Muscle layer of duodenum (tissue), 2 donors: ENCODE data around the gene FAM210A.
A peak's percentile ranks its signal among the peaks of the same experiment; 100 is the strongest.

Experiments used
- H3K27ac ChIP-seq: one replicate; pipeline ENCODE4 v1.7.0; 2013; ENCODE audit warnings: mild to moderate bottlenecking, low read length
- H3K27me3 ChIP-seq: one replicate; pipeline ENCODE4 v1.7.0; 2013; ENCODE audit warnings: low read depth, mild to moderate bottlenecking, control low read depth, low read length
- H3K36me3 ChIP-seq, 2 donors: one replicate each; pipeline ENCODE4 v1.7.0; 2013; ENCODE audit warnings: low read length in 2 of 2, control low read depth in 1 of 2, mild to moderate bottlenecking in 1 of 2; ENCODE audit not compliant: insufficient read depth in 2 of 2, control insufficient read depth in 1 of 2
- H3K4me1 ChIP-seq, 2 donors: one replicate each; pipeline ENCODE4 v1.7.0; 2013; ENCODE audit warnings: low read length in 2 of 2, mild to moderate bottlenecking in 2 of 2, control low read depth in 1 of 2, moderate library complexity in 1 of 2; ENCODE audit not compliant: insufficient read depth in 2 of 2, control insufficient read depth in 1 of 2
- H3K4me3 ChIP-seq, 2 donors: one replicate each; pipeline ENCODE4 v1.7.0; 2013; ENCODE audit warnings: low read length in 2 of 2, low read depth in 1 of 2, mild to moderate bottlenecking in 1 of 2
- H3K9me3 ChIP-seq, 2 donors: one replicate each; pipeline ENCODE4 v1.7.0; 2013; ENCODE audit warnings: low read length in 2 of 2, control low read depth in 1 of 2, mild to moderate bottlenecking in 1 of 2; ENCODE audit not compliant: control insufficient read depth in 1 of 2
- donor health status: healthy.

The FAM210A gene

GRCh38 chr18:13730481-13730880 is 4.1 kb upstream of the FAM210A start:
- Histone ChIP-seq H3K4me1 (peaks cover under 1 to 9% of the 10 kb centered on the region in 2 donors), H3K4me3 (no peak overlapping the region)

GRCh38 chr18:13726972-13727331 is 594 bp upstream of the FAM210A start:
- Histone ChIP-seq H3K36me3 (no peaks in the 10 kb centered on the region), H3K27ac (peak overlapping the region; percentile 93), H3K9me3 (no peaks in the 10 kb centered on the region), H3K27me3 (no peaks in the 10 kb centered on the region), H3K4me3 (peak overlapping the region; percentile 91 to 97), H3K4me1 (peaks cover 6 to 19% of the 10 kb centered on the region in 2 donors)

More at GRCh38 chr18:13730481-13730880, 4.1 kb upstream of the FAM210A start:
- Histone ChIP-seq H3K9me3 (no peaks in the 10 kb centered on the region), H3K27ac (no peak overlapping the region), H3K36me3 (peaks cover 3 to 5% of the 10 kb centered on the region in 2 donors), H3K27me3 (no peaks in the 10 kb centered on the region)

GRCh38 chr18:13725566-13726231 is 659 bp downstream of the FAM210A start:
- peaks cover 0 to 5% of the 10 kb centered on the region in 2 donors for H3K36me3 ChIP-seq
- H3K4me3 ChIP-seq = peak overlapping the region; percentile 91 to 97
- H3K4me1 ChIP-seq = peaks cover 6 to 19% of the 10 kb centered on the region in 2 donors
- H3K27me3 ChIP-seq = no peaks in the 10 kb centered on the region
- peak overlapping the region; percentile 76 for H3K27ac ChIP-seq
- H3K9me3 ChIP-seq = no peaks in the 10 kb centered on the region

- Histone ChIP-seq H3K9me3 (no peaks in the 10 kb centered on the region), H3K36me3 (peaks cover 0 to 5% of the 10 kb centered on the region in 2 donors), H3K27ac (no peak overlapping the region), H3K27me3 (no peaks in the 10 kb centered on the region), H3K4me1 (peaks cover 6 to 10% of the 10 kb centered on the region in 2 donors), H3K4me3 (no peak overlapping the region)
Measured at GRCh38 chr18:13720847-13721246, 5.5 kb downstream of the FAM210A start.

GRCh38 chr18:13720123-13720522 is 6.2 kb downstream of the FAM210A start:
- H3K4me1 ChIP-seq = peaks cover 2 to 7% of the 10 kb centered on the region in 2 donors
- no peaks in the 10 kb centered on the region for H3K27me3 ChIP-seq

GRCh38 chr18:13716916-13717315 is 9.4 kb downstream of the FAM210A start:
- H3K36me3 ChIP-seq = peaks cover 0 to 5% of the 10 kb centered on the region in 2 donors
- no peak overlapping the region for H3K4me3 ChIP-seq
- no peaks in the 10 kb centered on the region for H3K9me3 ChIP-seq
- H3K27ac ChIP-seq = no peak overlapping the region
- no peaks in the 10 kb centered on the region for H3K4me1 ChIP-seq
- H3K27me3 ChIP-seq = no peaks in the 10 kb centered on the region

More at GRCh38 chr18:13720123-13720522, 6.2 kb downstream of the FAM210A start:
- H3K27ac ChIP-seq = no peak overlapping the region
- peaks cover 0 to 5% of the 10 kb centered on the region in 2 donors for H3K36me3 ChIP-seq
- no peak overlapping the region for H3K4me3 ChIP-seq
- H3K9me3 ChIP-seq = no peaks in the 10 kb centered on the region

- Histone ChIP-seq H3K4me3 (no peak overlapping the region), H3K9me3 (no peaks in the 10 kb centered on the region), H3K27me3 (no peaks in the 10 kb centered on the region), H3K27ac (no peak overlapping the region), H3K4me1 (no peaks in the 10 kb centered on the region), H3K36me3 (no peaks in the 10 kb centered on the region)
Measured at GRCh38 chr18:13715330-13715729, 11.0 kb downstream of the FAM210A start.

GRCh38 chr18:13713455-13714055 is 12.8 kb downstream of the FAM210A start:
- Histone ChIP-seq H3K4me1 (no peaks in the 10 kb centered on the region), H3K27me3 (no peaks in the 10 kb centered on the region), H3K4me3 (no peak overlapping the region)

GRCh38 chr18:13712400-13713131 is 13.8 kb downstream of the FAM210A start:
- Histone ChIP-seq H3K4me3 (no peak overlapping the region), H3K27me3 (no peaks in the 10 kb centered on the region), H3K4me1 (no peaks in the 10 kb centered on the region), H3K36me3 (no peaks in the 10 kb centered on the region), H3K27ac (no peak overlapping the region), H3K9me3 (no peaks in the 10 kb centered on the region)

More at GRCh38 chr18:13713455-13714055, 12.8 kb downstream of the FAM210A start:
- Histone ChIP-seq H3K27ac (no peak overlapping the region), H3K9me3 (no peaks in the 10 kb centered on the region), H3K36me3 (no peaks in the 10 kb centered on the region)

- no peaks in the 10 kb centered on the region for H3K4me1 ChIP-seq
- H3K36me3 ChIP-seq = no peaks in the 10 kb centered on the region
- no peak overlapping the region for H3K27ac ChIP-seq
Measured at GRCh38 chr18:13710414-13710831, 15.9 kb downstream of the FAM210A start.

GRCh38 chr18:13703899-13704298 is 22.5 kb downstream of the FAM210A start:
- Histone ChIP-seq H3K4me1 (no peaks in the 10 kb centered on the region), H3K9me3 (peaks cover 0 to 13% of the 10 kb centered on the region in 2 donors), H3K27ac (no peak overlapping the region), H3K36me3 (peaks cover 0 to 3% of the 10 kb centered on the region in 2 donors), H3K27me3 (no peaks in the 10 kb centered on the region), H3K4me3 (no peak overlapping the region)

More at GRCh38 chr18:13710414-13710831, 15.9 kb downstream of the FAM210A start:
- Histone ChIP-seq H3K27me3 (no peaks in the 10 kb centered on the region), H3K4me3 (no peak overlapping the region), H3K9me3 (no peaks in the 10 kb centered on the region)
